ENCODE data around the gene FPR2. TPM values are rescaled to one million over a fixed set of nuclear protein-coding genes. Genes with fewer than 3 reads are reported as not detected.

The FPR2 gene
- total and polyA plus RNA-seq, 9 of the 15 experiments (the other 6 are each of a cell fraction or from before 2014, with no cell fraction given): 0.03 to 0.15 (median 0.07) TPM; not detected in 6

- no peak for TF ChIP-seq ZBTB33 (CRISPR knock-in tag; IDR thresholded peaks at IDR 0.05)
- TF ChIP-seq HMG20A (CRISPR knock-in tag; conservative IDR thresholded peaks at IDR 0.05): no peak
- TF ChIP-seq CUX1 (CRISPR knock-in tag; IDR thresholded peaks at IDR 0.05): 0 out of 2 replicates have a peak, but pooled peaks have one; percentile 40
- no peak for TF ChIP-seq ZNF695 (CRISPR knock-in tag; IDR thresholded peaks at IDR 0.05)
- TF ChIP-seq CTCF (IDR thresholded peaks at IDR 0.05 in 2 of 3, conservative IDR thresholded peaks at IDR 0.05 in 1 of 3; ENCODE audit: insufficient read depth in 2 of 3, low read depth in 1 of 3, low read length in 3 of 3): peak in 2 of 3 experiments; percentile 17 to 37; a peak in 3 of 6 replicates
- TF ChIP-seq JUND (IDR thresholded peaks at IDR 0.05; ENCODE audit: borderline replicate concordance, low read depth, low read length): peak; percentile 11; the same call in 1 of the 2 replicates
- no peak; the same call in 2 of the 3 replicates for TF ChIP-seq JUND (tag; IDR thresholded peaks at IDR 0.05; ENCODE audit: borderline replicate concordance, low read depth, low read length)
- TF ChIP-seq ZBTB40 (IDR thresholded peaks at IDR 0.05): no peak
- TF ChIP-seq ZBTB40 (CRISPR knock-in tag; IDR thresholded peaks at IDR 0.05): no peak
These were observed 42.5 kb downstream of the FPR2 start (continued) for GRCh38 chr19:51803519-51803918.

Data from K562 (cell line).